Measurements from ENCODE around the gene TMEM80.

TMEM80 gene

DNA sequence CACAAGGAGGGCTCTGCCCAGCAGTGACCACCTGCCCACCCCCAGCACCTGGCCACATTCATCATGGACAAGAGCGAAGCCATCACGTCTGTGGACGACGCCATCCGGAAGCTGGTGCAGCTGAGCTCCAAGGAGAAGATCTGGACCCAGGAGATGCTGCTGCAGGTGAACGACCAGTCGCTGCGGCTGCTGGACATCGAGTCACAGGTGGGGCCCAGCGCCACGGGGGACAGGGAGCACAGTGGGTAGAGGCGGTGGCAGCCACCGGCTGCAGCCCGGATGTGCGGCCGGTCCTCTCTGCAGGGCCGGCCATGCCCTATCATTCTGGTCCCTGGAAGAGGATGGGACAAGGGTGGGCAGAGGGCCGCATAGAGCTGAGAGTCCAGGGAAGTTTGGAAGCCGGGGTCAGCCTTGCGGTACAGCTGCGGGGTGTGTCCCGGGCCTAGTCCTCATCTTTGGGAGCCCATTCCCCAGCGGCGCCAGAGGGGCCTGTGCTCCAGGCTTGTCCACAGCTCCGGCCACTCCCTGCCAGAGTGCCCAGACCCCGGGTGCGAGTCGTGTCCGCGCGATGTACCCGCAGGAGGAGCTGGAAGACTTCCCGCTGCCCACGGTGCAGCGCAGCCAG, 24.5 kb downstream of the TMEM80 start:
- Histone ChIP-seq H2AFZ (no peak overlapping the region), H3K36me3 (ENCODE audit: control insufficient read depth, insufficient read depth, low read length) (no peaks in the 10 kb centered on the region), H3K27ac (no peak overlapping the region), H3K4me3 (ENCODE audit: low read depth, low read length) (no peak overlapping the region), H3K4me2 (ENCODE audit: low read length) (no peak overlapping the region), H3K79me2 (no peaks in the 10 kb centered on the region), H3K27me3 (ENCODE audit: control insufficient read depth, insufficient read depth, low read length) (no peaks in the 10 kb centered on the region), H3K9ac (no peak overlapping the region), H3K4me1 (no peaks in the 10 kb centered on the region), H3K9me3 (ENCODE audit: control insufficient read depth, low read length) (no peaks in the 10 kb centered on the region)
- TF ChIP-seq CTCF (IDR thresholded peaks at IDR 0.05): no peak

GRCh38 chr11:720642-721246, 25.1 kb downstream of the TMEM80 start:
- no peak for TF ChIP-seq CTCF (IDR thresholded peaks at IDR 0.05)
- no peak overlapping the region for H2AFZ ChIP-seq
- no peaks in the 10 kb centered on the region for H3K36me3 ChIP-seq (ENCODE audit: control insufficient read depth, insufficient read depth, low read length)
- H3K27me3 ChIP-seq (ENCODE audit: control insufficient read depth, insufficient read depth, low read length): no peaks in the 10 kb centered on the region
- H3K9ac ChIP-seq: no peak overlapping the region
- H3K4me1 ChIP-seq: no peaks in the 10 kb centered on the region
- H3K79me2 ChIP-seq: no peaks in the 10 kb centered on the region
- H3K4me2 ChIP-seq (ENCODE audit: low read length): no peak overlapping the region
- H3K4me3 ChIP-seq (ENCODE audit: low read depth, low read length): no peak overlapping the region
- H3K27ac ChIP-seq: no peak overlapping the region
- no peaks in the 10 kb centered on the region for H3K9me3 ChIP-seq (ENCODE audit: control insufficient read depth, low read length)

DNA sequence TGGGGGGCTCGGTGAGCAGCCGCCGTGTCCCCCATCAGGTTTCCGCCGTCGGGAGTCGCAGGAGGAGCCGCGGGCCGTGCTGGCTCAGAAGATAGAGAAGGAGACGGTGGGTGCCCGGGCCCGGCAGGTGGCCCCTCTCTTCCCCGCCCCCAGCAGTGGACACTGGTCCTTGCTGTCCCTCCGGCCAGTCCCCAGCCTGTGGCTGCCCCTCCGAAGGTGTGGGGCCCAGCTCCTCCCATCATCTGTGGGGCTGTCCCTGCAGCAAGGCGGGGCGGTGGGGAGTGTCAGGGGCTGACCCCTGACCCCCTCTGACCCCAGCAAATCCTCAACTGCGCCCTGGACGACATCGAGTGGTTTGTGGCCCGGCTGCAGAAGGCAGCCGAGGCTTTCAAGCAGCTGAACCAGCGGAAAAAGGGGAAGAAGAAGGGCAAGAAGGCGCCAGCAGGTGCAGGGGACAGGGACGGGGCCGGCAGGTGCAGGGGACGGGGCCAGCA, 25.7 kb downstream of the TMEM80 start:
- no peak for TF ChIP-seq CTCF (IDR thresholded peaks at IDR 0.05)
- H2AFZ ChIP-seq: no peak overlapping the region
- H3K9me3 ChIP-seq (ENCODE audit: control insufficient read depth, low read length): no peaks in the 10 kb centered on the region
- H3K9ac ChIP-seq: no peak overlapping the region
- no peaks in the 10 kb centered on the region for H3K79me2 ChIP-seq
- no peaks in the 10 kb centered on the region for H3K36me3 ChIP-seq (ENCODE audit: control insufficient read depth, insufficient read depth, low read length)
- no peaks in the 10 kb centered on the region for H3K4me1 ChIP-seq
- no peak overlapping the region for H3K27ac ChIP-seq
- H3K27me3 ChIP-seq (ENCODE audit: control insufficient read depth, insufficient read depth, low read length): no peaks in the 10 kb centered on the region
- H3K4me2 ChIP-seq (ENCODE audit: low read length): no peak overlapping the region
- H3K4me3 ChIP-seq (ENCODE audit: low read depth, low read length): no peak overlapping the region

DNA sequence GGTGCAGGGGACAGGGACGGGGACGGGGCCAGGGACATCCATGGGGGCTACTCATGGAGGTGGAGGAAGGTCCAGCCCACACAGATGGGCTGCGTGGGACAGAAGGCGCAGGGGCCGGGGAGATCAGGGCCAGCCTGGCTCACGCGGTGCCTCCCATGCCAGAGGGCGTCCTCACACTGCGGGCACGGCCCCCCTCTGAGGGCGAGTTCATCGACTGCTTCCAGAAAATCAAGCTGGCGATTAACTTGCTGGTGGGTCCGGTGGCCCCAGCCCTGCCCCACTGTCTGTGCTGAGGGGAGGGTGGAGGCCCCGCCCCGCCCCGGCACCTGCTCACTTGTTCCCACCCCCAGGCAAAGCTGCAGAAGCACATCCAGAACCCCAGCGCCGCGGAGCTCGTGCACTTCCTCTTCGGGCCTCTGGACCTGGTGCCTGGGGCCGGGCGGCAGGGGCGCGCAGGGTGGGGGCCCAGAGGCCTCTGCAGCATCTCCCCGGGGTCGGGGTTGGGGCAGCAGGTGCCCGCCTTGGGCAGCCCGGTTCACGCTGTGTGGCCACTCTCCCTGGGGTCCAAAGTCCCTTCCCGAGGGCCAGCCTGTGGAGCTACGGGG, 26.2 kb downstream of the TMEM80 start:
- Histone ChIP-seq H3K27me3 (ENCODE audit: control insufficient read depth, insufficient read depth, low read length) (no peaks in the 10 kb centered on the region), H3K79me2 (no peaks in the 10 kb centered on the region), H2AFZ (no peak overlapping the region), H3K36me3 (ENCODE audit: control insufficient read depth, insufficient read depth, low read length) (no peaks in the 10 kb centered on the region), H3K27ac (no peak overlapping the region), H3K4me2 (ENCODE audit: low read length) (no peak overlapping the region), H3K9me3 (ENCODE audit: control insufficient read depth, low read length) (no peaks in the 10 kb centered on the region), H3K4me3 (ENCODE audit: low read depth, low read length) (no peak overlapping the region), H3K9ac (no peak overlapping the region), H3K4me1 (no peaks in the 10 kb centered on the region)
- no peak for TF ChIP-seq CTCF (IDR thresholded peaks at IDR 0.05)

All from parathyroid adenoma (tissue), 2 donors.